HG02763 (cell line): Measurements from ENCODE around the gene NOTUM.
A peak's percentile ranks its signal among the peaks of the same experiment; 100 is the strongest.

Source experiments
- ATAC-seq: cut with Tn5 transposase; IDR thresholded peaks from one replicate; pipeline ENCODE4 v1.9.1; 2021; ENCODE audit warnings: mild to moderate bottlenecking, moderate library complexity; ENCODE audit not compliant: unreplicated experiment

Gene NOTUM

DNA sequence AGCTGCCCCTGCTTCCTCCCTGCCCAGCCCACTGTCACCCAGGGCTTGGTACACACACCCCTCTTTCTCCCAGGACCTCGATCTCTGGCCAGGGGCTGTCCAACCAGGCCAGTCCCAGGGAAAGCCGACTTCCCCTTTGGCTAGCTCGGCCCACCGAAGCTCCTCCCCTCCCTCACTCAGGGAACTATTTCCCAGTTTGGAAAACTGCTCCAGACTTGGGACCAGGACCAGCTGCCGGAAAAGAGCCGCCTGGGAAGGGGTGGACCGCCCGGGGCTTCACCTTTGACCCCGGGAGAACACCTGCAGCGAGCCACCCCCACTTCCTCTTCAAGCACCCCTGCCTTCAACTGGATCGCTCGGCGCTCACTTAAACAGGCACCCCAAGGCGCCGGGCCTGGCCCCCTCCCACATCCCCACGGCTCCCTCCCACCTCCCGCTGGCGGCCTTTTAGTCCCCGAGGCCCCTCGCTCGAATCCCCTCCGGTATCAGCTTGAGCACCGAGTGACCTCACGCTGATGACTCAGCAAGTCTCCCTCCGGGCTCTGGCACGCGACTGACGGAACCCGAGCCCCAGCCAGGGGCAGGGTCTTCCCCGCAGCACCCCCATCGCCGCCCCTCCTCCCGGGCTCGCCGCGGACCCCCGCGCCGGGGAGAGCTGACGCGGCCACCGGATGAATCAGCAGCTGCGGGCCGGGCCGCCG lies 34.4 kb downstream of the NOTUM start:
- peak; percentile 16 for ATAC-seq

DNA sequence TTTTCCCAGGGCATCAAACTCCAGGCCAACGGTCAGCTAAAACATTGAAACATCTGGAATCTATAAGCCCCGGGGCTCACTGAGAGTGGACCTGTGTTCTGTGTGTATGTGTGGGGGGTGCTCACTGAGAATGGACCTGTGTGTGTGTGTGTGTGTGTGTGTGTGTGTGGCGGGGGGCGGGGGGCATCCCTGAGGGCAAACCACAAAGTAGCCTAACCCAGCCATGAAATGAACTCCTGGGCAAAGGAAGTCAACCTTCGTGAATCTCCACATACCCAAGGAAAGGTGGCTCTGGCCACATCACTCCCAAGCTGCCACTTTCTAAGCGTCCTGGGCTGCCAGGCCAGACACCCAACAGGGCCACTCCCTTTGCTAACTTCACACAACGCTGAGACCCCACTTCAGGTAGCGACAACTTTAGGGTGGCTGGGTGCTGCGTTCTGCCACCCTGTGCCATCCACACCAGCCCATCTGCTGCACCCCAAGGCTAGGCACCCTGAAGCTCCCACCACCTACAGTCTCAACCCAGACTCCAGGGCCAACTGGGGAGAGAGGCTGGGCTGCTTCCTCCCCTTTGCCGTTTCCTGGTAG lies 35.0 kb downstream of the NOTUM start:
- ATAC-seq, result no peak

DNA sequence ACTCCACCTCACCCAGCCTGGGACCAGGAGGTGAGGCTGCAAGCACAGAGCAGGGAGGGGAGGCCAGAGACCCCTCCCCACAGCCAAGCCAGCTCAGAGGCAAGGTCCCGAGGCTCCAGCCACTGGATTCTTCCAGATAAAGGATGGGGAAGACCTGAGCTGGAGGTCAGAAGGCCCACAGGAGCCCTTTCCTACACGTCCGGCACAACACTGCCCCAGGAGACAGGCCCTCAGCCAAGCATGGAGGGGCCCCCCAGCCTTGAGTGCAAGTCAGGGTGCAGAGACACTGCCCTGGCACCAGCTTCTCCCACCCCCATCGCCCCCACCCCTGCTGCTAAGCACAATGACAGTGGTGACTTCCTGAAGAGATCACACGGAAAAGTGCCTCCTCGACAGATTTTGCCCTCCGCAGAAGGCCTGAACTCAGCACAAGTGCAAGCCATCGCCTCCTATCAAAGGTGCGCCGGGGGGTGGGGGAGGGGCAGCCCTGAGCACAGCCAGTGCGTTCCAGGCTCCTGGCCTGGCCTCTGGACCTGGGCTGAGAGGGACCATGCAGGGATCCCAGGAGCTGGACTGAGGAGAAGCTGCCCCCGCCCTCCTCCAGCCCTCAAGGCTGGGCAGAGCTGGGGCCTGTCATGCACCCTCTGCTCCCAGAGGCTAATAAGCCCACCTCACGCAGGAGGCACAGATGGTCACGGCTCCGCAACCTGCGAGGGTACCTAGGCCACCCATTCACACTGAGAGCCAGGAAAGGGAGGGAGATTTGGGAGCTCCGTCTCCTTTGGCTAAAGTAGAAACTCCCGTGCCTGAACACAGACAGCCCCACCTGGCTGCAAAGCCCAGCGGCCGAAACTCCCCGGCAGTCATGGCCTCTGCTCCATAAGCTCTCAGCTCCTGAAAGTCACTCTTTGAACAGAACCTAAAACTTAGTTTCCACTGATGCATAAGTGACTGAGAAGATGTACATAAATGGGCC lies 36.1 kb downstream of the NOTUM start:
- no peak for ATAC-seq

DNA sequence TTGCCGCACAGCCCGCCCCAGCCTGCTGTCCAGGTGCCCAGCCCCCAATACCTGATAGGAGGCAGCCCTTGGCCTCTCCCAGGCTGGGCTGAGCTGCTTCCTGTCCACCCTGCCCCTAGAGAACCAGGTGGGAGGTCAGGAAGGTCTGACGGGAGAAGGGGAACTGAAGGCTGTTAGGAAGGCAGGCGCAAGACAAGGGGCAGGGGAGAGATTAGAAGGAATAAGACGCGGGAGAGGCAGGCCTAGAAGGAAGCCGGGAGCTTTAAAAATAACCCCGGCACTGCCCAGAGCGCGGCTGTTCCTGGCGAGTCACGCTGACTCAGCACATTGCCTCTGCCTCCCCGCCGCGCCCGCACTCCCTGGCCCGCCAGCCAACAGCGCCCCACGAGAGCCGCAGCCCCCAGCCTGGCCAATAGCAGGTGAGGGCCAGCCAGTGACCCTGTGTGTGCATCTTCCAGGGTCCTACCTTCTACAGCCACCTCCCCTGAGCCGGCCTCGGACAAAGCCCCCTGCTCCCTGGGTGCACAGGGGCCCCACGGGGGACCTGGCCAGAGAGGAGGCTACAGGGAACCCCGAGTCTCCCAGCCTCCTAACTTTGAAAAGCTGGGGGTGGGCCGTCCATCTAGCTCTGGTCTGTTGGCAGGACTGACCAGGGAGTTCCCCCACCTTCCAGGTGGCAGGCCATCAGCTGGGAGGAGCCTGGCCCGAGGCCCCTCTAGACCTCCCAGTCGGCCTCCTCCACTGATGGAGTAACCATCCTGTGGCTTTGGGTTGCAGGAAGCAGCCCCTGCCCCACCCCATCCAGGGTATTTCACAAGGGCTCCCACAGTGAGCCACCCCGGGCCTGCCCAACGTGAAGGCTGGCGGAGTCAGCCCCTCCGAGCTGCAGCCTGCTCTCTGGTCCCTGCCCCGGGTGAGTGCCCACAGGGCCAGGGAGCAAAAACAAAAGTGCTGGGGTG lies 37.4 kb downstream of the NOTUM start:
- no peak for ATAC-seq

DNA sequence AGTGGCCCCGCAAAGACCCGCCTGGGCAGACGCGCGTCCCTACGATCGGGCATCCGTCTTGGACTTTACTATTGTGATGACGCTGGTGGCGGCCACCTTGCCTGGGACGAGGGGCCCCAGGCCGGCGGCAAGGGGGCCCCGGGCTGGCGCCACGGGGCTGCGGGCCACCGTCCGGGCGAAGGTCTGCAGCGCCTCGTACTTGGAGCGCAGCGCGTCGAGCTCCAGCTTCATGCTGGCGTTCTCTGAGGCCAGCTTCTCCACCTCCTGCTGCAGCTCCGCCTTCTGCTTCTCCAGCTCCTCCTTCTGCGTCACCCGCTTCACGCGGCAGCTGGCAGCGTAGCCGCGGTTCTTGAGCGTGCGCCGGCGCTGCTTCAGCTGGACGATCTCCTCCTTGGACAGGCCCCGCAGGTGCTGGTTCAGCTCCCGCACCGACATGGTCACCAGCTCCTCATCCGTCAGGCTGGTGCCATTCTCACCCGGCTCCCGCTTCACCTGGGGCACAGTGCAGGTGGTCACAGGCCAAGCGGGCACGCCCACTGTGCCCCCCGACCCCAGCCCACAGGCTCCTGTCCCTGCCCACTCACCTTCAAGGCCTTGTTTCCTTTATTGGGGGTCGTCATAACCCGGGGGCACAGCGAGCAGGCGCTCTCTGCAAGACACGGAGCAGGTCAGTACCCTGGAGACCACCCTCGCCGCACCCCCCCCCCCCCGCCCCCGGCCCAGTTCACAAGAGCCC lies 38.3 kb downstream of the NOTUM start:
- ATAC-seq, result no peak

DNA sequence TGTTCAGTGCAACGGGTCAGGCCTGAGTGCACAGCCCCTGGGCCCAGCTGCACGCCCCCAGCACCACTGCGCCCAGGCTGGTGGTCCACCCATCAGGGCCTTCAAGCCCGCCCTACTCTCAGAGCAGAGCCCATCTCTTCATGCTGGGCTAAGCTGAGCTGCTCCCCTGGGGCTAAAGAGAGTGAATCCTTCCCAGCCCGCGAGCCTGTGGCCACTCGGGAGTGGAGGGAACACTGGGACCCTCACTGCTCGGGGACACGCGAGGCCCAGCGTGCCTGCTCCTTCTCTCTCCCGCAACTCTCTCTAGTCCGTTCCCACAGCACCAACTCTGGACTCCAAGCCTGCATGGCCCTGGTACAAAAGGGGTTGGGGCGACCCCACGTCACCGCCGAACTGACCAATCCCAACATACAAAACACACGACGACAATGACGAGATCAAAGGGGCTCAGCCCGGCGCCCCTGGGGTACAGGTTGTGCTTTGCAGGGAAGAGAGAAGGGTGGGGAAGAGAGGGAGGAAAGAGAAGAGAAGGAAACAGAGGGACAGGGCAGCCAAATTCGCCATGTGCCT lies 38.9 kb downstream of the NOTUM start:
- ATAC-seq, result no peak

DNA sequence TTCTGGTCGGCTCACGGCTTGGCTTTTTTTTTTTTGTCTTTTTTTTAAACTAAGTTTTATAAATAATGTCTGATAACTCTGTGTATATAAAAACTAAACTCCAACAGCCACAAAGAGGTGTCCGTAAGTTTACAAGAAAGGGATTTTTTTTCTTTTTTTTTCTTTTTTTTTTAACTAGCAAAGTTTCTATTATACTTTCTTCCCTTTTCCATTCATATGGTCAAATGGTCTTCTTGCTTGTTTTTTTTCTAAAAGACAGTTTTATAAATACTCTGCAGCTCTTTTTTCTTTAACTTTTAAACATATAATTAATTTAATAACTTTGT lies 39.5 kb downstream of the NOTUM start:
- no peak for ATAC-seq

DNA sequence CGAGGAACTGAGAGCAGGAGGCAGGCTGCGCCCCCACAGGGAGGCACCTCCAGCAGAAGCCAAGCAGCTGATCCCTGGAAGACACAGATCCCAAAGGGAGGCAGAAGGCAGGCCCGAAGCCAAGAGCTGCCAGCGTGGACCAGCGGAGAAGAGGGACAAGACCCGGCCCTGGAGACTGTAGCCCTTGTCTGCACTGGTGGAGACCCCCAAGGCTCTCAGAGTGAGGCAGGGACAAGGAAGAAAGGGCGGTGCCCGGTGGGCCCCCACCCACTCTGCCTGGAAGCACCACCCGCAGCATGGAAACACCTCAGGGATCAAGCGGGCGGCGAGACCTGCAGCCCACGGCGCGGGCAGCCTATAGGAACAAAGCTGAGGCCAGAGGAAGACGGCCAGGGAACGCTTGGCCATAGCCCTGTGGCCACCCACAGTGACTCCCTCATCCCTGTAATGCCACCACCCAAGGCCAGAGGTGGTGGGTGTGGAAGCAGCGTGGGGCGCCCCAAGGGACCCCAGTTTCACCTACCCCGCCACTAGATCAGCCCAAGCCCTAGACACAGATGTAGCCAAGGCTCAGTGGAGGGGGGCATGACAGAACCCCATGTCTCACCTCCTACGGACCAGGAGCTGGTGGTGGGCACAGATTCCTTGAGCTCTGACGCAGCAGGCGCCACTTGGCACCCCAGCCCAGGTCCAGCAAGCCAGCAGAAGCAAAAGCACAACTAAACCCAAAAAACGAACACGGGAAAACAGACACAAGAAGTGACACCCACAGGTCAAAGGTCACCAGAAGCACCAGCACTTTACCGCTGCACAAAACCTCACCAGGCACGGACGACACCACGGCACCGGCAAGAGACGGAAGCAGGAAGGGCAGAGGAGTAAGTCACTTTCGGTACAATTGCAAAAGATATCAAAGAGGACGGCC lies 40.1 kb downstream of the NOTUM start:
- no peak for ATAC-seq

DNA sequence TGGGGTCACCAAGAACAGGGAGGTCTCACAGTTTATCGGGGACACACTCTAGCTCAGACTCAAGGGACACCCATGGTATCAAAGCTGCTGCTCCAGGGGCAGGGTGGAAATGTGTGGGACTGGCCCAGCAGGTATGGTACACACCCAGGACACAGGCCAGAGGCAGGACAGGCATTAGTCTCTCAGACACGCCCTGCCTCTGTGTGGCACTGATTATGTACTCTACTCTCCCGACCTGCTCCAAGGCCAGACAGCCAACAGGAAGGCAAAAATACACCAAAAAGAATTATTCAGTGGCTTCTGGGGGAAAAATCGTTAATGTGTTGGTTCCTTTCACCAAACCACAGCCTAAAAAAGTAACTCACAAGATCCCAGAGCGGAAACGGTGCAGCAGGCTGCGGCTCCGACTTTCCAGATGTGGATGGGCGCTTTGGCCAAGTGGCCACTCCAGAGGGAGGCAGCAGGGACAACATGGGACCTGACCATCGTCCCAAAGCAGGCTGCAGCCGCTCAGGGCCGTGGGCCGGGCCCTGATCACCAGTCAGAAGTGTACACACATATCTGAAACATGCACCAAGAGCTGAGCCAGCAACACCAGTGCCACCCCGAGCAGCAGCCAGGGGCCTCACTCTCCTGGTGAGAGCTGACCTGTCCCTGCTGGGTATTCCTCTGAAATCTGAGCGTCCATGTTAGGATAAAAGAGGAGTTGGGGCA lies 42.0 kb downstream of the NOTUM start:
- no peak for ATAC-seq

DNA sequence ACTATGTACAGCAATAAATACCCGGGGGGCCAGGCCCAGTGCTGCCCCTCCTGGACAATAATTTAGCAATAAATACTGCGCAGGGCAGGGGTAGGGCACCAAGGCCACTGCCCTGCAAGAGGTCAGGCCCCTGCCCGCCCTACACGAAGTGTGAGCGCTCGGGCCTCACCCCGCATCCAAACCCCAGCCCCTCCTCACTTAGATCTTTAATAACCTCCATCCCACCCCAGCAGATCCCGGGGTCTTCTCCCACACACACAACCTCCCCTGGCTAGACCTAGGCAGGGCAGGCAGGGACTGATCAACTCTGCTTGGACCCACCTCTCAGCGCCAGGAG lies 42.7 kb downstream of the NOTUM start:
- peak; percentile 4 for ATAC-seq

DNA sequence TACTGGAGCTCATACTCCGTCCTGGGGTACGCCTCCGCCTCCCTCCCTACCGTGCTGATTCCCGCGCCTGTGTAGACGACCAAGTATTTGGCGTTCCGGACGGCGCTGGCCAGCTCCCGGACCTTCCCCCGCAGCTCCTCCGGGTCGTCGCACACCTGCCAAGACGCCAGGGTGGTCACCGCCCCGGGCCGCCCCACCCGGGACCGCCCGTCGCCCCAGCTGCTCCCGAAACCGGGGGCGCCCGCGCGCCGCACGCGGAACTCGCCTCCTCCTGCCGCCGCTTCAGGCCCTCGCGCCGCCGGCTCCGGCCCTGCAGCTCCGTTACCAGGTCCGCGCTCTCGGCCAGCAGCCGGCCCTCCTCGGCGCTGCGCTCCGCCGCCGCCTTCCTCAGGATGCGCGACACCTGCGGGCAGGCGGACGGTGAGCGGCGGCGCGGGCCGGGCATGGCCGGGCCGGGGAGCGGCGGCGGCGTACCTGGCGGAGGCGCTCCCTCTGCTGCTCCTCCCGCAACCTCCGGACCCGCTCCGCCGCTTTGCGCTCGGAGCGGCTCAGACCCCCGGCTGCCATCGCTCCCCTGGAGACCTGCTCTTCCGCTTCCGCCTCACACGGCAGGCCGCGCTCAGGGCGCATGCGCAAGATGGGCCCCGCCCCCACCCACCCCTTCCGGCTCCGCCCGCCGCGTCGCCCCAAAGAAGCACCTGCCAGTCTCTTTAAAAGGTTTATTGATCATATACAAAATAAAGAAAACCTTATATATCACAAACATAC lies 43.2 kb downstream of the NOTUM start, which contains the start of gene SIRT7:
TSS of gene SIRT7 (minus strand) at position 612 of the 768 bp plus-strand sequence. CDS start at position 567, 45 bp downstream.
- ATAC-seq, result peak; percentile 69

DNA sequence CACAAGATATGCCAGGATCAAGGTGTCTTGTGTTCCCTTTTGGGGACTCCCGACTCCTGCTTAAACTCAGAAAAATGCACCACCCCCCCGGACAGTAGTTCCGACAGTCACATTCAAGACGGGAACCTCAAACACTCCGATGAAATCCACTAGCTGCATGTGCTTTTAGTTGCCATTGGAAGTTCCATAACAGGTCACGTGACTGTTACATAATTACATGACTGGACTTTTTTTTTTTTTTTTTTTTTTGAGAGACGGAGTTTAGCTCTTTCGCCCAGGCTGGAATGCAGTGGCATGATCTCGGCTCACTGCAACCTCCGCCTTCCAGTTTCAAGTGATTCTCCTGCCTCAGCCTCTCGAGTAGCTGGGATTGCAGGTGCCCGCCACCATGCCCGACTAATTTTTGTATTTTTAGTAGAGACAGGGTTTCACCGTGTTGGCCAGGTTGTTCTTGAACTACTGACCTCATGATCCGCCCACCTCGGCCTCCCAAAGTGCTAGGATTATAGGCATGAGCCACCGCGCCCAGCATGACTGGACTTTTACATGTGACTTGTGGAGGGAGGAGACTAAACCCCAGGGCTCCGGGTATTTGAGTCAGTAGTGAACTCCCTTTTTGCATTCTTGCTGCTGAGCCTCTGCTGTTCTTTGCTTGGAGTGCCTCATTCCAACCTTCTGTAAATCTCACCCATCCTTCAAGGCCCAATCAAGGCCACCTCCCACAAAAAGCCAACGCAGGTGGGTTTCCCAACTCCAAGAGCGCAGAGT lies 44.6 kb downstream of the NOTUM start:
- ATAC-seq, result no peak

DNA sequence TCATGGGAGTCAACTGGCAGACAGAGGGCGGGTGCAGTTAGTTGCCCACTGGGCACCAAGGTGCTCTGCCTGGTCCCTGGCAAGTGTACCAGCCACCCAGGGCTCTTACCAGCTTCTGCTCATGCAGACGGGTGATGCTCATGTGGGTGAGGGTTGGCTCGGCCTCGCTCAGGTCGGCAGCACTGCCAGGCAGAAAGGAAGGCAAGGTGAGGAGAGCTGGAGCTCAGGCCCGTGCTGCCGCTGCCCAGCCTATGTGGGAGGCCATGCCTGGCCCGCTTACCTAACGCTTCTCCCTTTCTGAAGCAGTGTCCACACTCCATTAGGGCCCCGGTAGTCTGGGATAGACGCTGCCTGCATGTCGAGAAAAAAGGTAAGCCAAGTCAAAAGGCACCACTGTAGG lies 45.7 kb downstream of the NOTUM start:
- no peak for ATAC-seq

DNA sequence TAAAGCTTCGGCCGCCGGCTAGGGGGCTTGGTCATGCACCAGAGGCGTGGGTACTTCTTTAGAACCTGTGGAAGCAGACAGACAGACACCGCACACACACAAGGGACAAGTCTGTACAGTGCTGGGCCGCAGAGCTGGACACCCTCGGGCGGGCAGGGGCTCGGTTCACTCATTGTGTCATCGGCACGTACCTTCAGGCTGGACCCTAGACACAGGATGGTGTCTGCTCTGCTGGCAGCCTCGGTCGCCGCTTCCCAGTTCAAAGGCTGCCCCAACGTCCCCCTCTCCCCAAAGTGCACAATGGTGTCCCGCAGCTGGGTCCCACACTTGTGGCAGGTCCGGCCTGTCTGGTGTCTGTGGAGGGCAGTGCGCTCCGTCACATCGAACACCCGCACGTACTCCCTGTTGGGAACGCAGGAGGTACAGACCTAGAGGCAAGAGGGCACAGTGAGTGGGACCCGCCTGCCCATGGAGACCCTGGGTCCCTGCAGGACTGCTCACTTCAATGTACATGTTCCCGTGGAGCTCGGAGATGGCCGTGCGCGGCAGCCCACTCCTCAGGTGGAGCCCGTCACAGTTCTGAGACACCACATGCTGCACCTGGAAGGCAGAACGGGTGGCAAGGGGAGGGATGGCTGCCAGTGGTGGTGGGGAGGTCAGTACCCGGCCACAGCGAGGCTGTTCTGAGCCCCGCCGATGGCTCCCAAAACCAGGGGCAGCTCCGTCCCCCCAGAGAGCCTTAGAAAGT lies 46.7 kb downstream of the NOTUM start:
- ATAC-seq, result no peak

DNA sequence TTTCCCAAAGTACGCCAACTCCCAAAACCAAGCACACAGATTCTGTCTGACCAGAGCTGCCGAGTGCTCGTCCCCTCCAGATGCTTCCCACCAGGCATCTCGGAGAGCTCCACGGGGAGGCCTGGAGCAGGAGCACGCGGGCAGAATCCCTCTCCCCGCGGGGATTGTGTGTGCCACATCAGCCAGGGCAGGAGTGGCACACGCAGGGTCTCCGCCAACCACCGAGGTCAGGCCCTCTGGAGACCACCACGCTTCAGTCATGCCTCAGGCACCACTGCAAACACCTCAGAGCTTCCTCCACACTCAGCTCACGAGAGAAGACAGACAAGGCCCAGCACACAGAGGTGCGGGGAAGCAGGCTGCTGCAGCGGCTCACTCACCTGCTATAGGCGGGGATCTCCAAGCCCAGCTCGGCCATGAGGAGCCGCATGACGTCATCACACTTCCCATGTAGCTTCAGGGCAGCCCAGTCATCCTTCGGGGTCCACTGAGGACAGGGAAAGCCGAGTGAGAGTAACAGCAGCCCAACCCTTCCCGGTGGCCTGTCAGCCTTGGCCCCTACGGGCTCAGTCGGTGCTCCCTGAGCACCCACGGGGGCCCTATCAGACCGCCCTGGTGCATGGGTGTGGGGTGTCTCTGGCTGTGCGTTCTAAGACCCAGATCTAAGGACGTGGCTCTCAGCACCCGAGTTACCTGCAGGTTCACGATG lies 47.4 kb downstream of the NOTUM start:
- ATAC-seq, result no peak
